Measurements from ENCODE around the gene CLDN3. TPM values are rescaled to one million over a fixed set of nuclear protein-coding genes. Genes with fewer than 3 reads are reported as not detected.

CLDN3 gene
- total RNA-seq, 4 donors from 2014 or later = not detected

DNA sequence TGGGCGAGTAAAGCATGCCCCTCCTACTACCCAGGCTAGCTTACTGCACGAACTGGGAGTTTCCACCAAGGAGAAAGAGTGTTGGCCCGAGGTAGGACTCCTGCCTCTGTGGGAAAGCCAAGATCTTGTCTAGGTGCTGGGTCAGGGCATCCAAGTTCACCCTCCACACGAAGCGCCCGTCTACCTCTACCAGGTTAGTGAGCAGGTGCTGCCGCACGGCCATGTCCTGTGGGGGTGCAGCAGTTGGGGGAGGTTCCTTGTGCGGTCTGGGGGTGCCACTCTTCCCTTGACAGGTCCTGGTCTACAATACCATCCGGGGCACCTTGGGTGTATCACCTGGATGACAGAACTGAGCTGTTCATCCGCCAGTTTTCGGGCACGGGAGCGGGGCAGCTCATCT is 33.2 kb downstream of the CLDN3 start:
- peaks cover 0 to 19% (median 0%) of the 10 kb centered on the region in 3 donors for H3K36me3 ChIP-seq
- H3K9me3 ChIP-seq = no peaks in the 10 kb centered on the region
- no peaks in the 10 kb centered on the region for H3K27me3 ChIP-seq
- TF ChIP-seq, protein P1, sequence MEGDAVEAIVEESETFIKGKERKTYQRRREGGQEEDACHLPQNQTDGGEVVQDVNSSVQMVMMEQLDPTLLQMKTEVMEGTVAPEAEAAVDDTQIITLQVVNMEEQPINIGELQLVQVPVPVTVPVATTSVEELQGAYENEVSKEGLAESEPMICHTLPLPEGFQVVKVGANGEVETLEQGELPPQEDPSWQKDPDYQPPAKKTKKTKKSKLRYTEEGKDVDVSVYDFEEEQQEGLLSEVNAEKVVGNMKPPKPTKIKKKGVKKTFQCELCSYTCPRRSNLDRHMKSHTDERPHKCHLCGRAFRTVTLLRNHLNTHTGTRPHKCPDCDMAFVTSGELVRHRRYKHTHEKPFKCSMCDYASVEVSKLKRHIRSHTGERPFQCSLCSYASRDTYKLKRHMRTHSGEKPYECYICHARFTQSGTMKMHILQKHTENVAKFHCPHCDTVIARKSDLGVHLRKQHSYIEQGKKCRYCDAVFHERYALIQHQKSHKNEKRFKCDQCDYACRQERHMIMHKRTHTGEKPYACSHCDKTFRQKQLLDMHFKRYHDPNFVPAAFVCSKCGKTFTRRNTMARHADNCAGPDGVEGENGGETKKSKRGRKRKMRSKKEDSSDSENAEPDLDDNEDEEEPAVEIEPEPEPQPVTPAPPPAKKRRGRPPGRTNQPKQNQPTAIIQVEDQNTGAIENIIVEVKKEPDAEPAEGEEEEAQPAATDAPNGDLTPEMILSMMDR (IDR thresholded peaks at IDR 0.05) = no peak
- no peak for TF ChIP-seq EP300 (IDR thresholded peaks at IDR 0.05)
- no peak for TF ChIP-seq POLR2A (IDR thresholded peaks at IDR 0.05)
- peaks cover 0 to 29% (median 8%) of the 10 kb centered on the region in 4 donors for H3K4me1 ChIP-seq
- no peak overlapping the region for H3K4me3 ChIP-seq
- no peak overlapping the region for H3K27ac ChIP-seq
- 90 to 92% methylated on average over 14 of the region's 14 CpGs for WGBS, 2 donors
- DNase-seq (ENCODE audit: low spot score in 2 of 2) = no peak

GRCh38 chr7:73735528-73735905 is 34.6 kb downstream of the CLDN3 start:
- peak overlapping the region in 2 of 4 donors; percentile 53 to 77 for H3K27ac ChIP-seq
- no peak for DNase-seq (ENCODE audit: low spot score in 2 of 2)
- H3K36me3 ChIP-seq = peaks cover 0 to 19% (median 0%) of the 10 kb centered on the region in 3 donors
- 86 to 95% methylated on average over 5 to 8 of the region's 8 CpGs for WGBS, 2 donors
- no peaks in the 10 kb centered on the region for H3K9me3 ChIP-seq
- H3K4me1 ChIP-seq = peaks cover 0 to 29% (median 8%) of the 10 kb centered on the region in 4 donors
- no peaks in the 10 kb centered on the region for H3K27me3 ChIP-seq
- no peak overlapping the region for H3K4me3 ChIP-seq
- TF ChIP-seq POLR2A (IDR thresholded peaks at IDR 0.05) = no peak
- TF ChIP-seq EP300 (IDR thresholded peaks at IDR 0.05) = no peak
- TF ChIP-seq, protein P1 (IDR thresholded peaks at IDR 0.05) = no peak

GRCh38 chr7:73734619-73735527 is 35.2 kb downstream of the CLDN3 start:
- WGBS, 2 donors = 59 to 68% methylated on average over 15 to 16 of the region's 16 CpGs
- Histone ChIP-seq H3K27me3 (no peaks in the 10 kb centered on the region), H3K4me1 (peaks cover 0 to 29% (median 8%) of the 10 kb centered on the region in 4 donors), H3K36me3 (peaks cover 0 to 19% (median 0%) of the 10 kb centered on the region in 3 donors), H3K9me3 (no peaks in the 10 kb centered on the region), H3K4me3 (no peak overlapping the region), H3K27ac (peak overlapping the region in 3 of 4 donors; percentile 14 to 77 (median 53))
- no peak for TF ChIP-seq POLR2A (IDR thresholded peaks at IDR 0.05)
- TF ChIP-seq EP300 (IDR thresholded peaks at IDR 0.05) = no peak
- TF ChIP-seq, protein P1 (IDR thresholded peaks at IDR 0.05) = peak; percentile 55 to 88 (median 76)
- peak; percentile 41 to 58 for DNase-seq (ENCODE audit: low spot score in 2 of 2)

- whole genome bisulfite sequencing, 2 donors = 60 to 72% methylated on average over 2 of the region's 2 CpGs
- Histone ChIP-seq H3K9me3 (no peaks in the 10 kb centered on the region), H3K27ac (no peak overlapping the region), H3K4me3 (no peak overlapping the region), H3K4me1 (peaks cover 0 to 12% (median 2%) of the 10 kb centered on the region in 4 donors), H3K27me3 (no peaks in the 10 kb centered on the region), H3K36me3 (peaks cover 0 to 19% (median 0%) of the 10 kb centered on the region in 3 donors)
- TF ChIP-seq EP300 (IDR thresholded peaks at IDR 0.05) = no peak
- TF ChIP-seq, protein P1 (IDR thresholded peaks at IDR 0.05) = no peak
- no peak for TF ChIP-seq POLR2A (IDR thresholded peaks at IDR 0.05)
- no peak for DNase-seq (ENCODE audit: low spot score in 2 of 2)
Measured at GRCh38 chr7:73732397-73732796, 37.7 kb downstream of the CLDN3 start.

DNA sequence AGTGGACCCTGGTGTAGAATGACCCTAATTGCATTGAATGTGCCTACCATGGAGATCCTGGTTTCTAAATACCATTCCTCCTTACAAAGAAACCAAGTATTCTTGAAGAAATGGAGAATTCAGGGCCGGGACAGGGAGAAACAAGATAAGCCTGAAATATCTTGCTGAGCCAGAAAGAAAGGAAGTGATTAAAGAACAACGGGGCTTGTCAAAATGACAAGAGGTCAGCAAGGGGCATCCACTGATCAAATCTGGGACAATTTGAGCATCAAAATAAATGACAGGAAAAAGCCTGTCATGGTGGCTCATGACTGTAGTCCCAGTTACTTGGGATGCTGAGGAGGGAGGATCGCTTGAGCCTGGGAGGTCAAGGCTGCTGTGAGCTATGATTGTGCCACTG is 39.6 kb downstream of the CLDN3 start:
- Histone ChIP-seq H3K4me1 (peaks cover 0 to 8% (median 2%) of the 10 kb centered on the region in 4 donors), H3K4me3 (no peak overlapping the region), H3K36me3 (peaks cover 0 to 4% (median 0%) of the 10 kb centered on the region in 3 donors), H3K9me3 (no peaks in the 10 kb centered on the region), H3K27ac (no peak overlapping the region), H3K27me3 (no peaks in the 10 kb centered on the region)
- DNase-seq (ENCODE audit: low spot score in 2 of 2) = no peak
- 19 to 29% methylated on average over 3 of the region's 3 CpGs for WGBS, 2 donors
- TF ChIP-seq POLR2A (IDR thresholded peaks at IDR 0.05) (no peak), EP300 (IDR thresholded peaks at IDR 0.05) (no peak)
- TF ChIP-seq, protein P1 (IDR thresholded peaks at IDR 0.05) = no peak

Data from tibial nerve (tissue), 4 donors.